H1 (cell line): ENCODE data around the gene GRIA4. TPM values are rescaled to one million over a fixed set of nuclear protein-coding genes. Genes with fewer than 3 reads are reported as not detected.

Experiments used
- CHD2 ChIP-seq: IDR thresholded peaks from 2 replicates; pipeline ENCODE4 v1.6.1; 2012; ENCODE audit warnings: low read length, improper control_type of control experiment
- CHD7 ChIP-seq: fragments of 300-600 bp; sonication (generic); IDR thresholded peaks from 2 replicates; pipeline ENCODE4 v1.7.1; 2012; ENCODE audit warnings: low read length, moderate library complexity, mild to moderate bottlenecking, inconsistent platforms; ENCODE audit not compliant: insufficient replicate concordance
- EP300 ChIP-seq, 2 experiments: IDR thresholded peaks; 1 replicate in 1 of 2; 2 replicates in 1 of 2; pipeline ENCODE4 v1.6.1; 2011 to 2012; ENCODE audit warnings: low read depth in 2 of 2, low read length in 2 of 2, mild to moderate bottlenecking in 2 of 2, borderline replicate concordance in 1 of 2, inconsistent platforms in 1 of 2, moderate library complexity in 1 of 2
- EZH2 ChIP-seq: fragments of 200-600 bp; sonication (generic); IDR thresholded peaks from 2 replicates; pipeline ENCODE4 v1.7.1; 2012; ENCODE audit warnings: low read depth, mild to moderate bottlenecking, moderate library complexity, low read length, inconsistent platforms; ENCODE audit not compliant: severe bottlenecking
- KDM4A ChIP-seq: IDR thresholded peaks from one replicate; pipeline ENCODE4 v1.7.1; 2012; ENCODE audit warnings: low read depth, mild to moderate bottlenecking, moderate library complexity, low read length, inconsistent platforms; ENCODE audit not compliant: severe bottlenecking
- KDM5A ChIP-seq: fragments of 200-600 bp; IDR thresholded peaks from 2 replicates; pipeline ENCODE4 v1.7.1; 2012; ENCODE audit warnings: mild to moderate bottlenecking, low read length, inconsistent platforms, mixed read lengths
- NRF1 ChIP-seq: IDR thresholded peaks from 2 replicates; pipeline ENCODE4 v1.6.1; 2011; ENCODE audit warnings: mild to moderate bottlenecking, low read depth, low read length, improper control_type of control experiment
- SP1 ChIP-seq: IDR thresholded peaks from 2 replicates; pipeline ENCODE4 v1.6.1; 2011; ENCODE audit warnings: low read depth, low read length
- SRF ChIP-seq: IDR thresholded peaks from 2 replicates; pipeline ENCODE4 v1.6.1; 2011; ENCODE audit warnings: mild to moderate bottlenecking, low read depth, low read length, moderate library complexity
- TEAD4 ChIP-seq: IDR thresholded peaks from 2 replicates; pipeline ENCODE4 v1.6.1; 2012; ENCODE audit warnings: low read depth, low read length, inconsistent platforms, mixed read lengths
- polyA plus RNA-seq, 7 experiments: library from polyadenylated mRNA; depleted of rRNA in 3 of 7; stranded (reverse) in 5 of 7; unstranded in 2 of 7; fragments of >200 nt in 5 of 7; fragments of 200-250 nt in 2 of 7; gene quantifications; 1 replicate in 5 of 7; 2 replicates in 1 of 7; 4 replicates in 1 of 7; pipeline versions ENCODE4 v1.2.1 to v1.2.3, GENCODE V29; 2011 to 2013; ENCODE audit warnings: missing spikeins in 2 of 7, mixed read lengths in 2 of 7
- total RNA-seq: library from RNA; stranded (reverse); fragmentation: NEBNext Ultra II Directional; extraction: Animal tissue kit (Norgen Biotek cat#: 25700); gene quantifications from 2 replicates; pipeline ENCODE4 v1.2.1, GENCODE V29; 2021

The GRIA4 gene
- total and polyA plus RNA-seq, 2 of the 8 experiments (the other 6 are each of a cell fraction or from before 2014, with no cell fraction given) = 12.5 to 21.8 TPM

GRCh38 chr11:106021967-106022794 is 412.3 kb downstream of the GRIA4 start, which contains the start of gene MSANTD4 (continued):
- no peak for TF ChIP-seq EZH2
- TF ChIP-seq NRF1 = no peak
- TF ChIP-seq SP1 = peak; percentile 98
- TF ChIP-seq CHD2 = peak; percentile 92
- no peak for TF ChIP-seq KDM5A
- TF ChIP-seq SRF = no peak
- peak; percentile 53 for TF ChIP-seq KDM4A
- TF ChIP-seq EP300 (IDR thresholded peaks at IDR 0.05; ENCODE audit: borderline replicate concordance in 1 of 2, low read depth in 2 of 2, low read length in 2 of 2) = no peak
- no peak for TF ChIP-seq CHD7
- TF ChIP-seq TEAD4 = peak; percentile 98
